Left cardiac atrium (tissue), 4 donors: ENCODE results near the gene HM13. TPM values are rescaled to one million over a fixed set of nuclear protein-coding genes. Genes with fewer than 3 reads are reported as not detected.

Source experiments
- ATAC-seq, 2 donors: fragments of 200-7000 bp; cut with Tn5 transposase; one replicate each; pipeline ENCODE4 v1.9.1; 2020; ENCODE audit warnings: mild to moderate bottlenecking in 2 of 2, moderate library complexity in 2 of 2
- DNase-seq: peaks from one replicate; pipeline ENCODE4 v3.0.0-alpha.2; 2020
- intact Hi-C, 2 donors: fragments of 100-400 bp; cut with DNase I; formaldehyde crosslinking; loops; one replicate each; pipeline versions ENCODE4 v1.14.1 to v1.15.1; 2022 to 2023
- total RNA-seq, 2 donors: library from RNA; stranded (reverse); fragmentation: NEBNext Ultra II Directional; extraction: Animal tissue kit (Norgen Biotek cat#: 25700); gene quantifications; one replicate each; pipeline ENCODE4 v1.2.1, GENCODE V29; 2021
- donor health status: DM: no; HTN: yes; CAD: no.
- donor health status: DM: no; HTN: yes; CAD: no; lungs with severe emphysema.
- donor health status: DM: yes; HTN: yes; CAD: no.
- donor health status: Dilated cardiomyopathy.

The HM13 gene
- total RNA-seq, 2 donors from 2014 or later: 64.9 to 88.9 TPM

- peak in 1 of 2 donors; percentile 69 for ATAC-seq
- intact Hi-C loops: loop anchor here in 1 of 2 donors (10.0 kb wide), 1 partner anchor 164 kb away; the partner anchor contains the start of gene BCL2L1
- DNase-seq: no peak
Measured at GRCh38 chr20:31560746-31561598, 46.7 kb downstream of the HM13 start.

- DNase-seq (no peak), ATAC-seq (no peak)
- intact Hi-C loops: loop anchor here in 1 of 2 donors (2.0 to 10.0 kb wide), 2 partner anchors 51 to 163 kb away; partner anchors contain the start of gene BCL2L1
Measured at GRCh38 chr20:31562241-31562640, 48.0 kb downstream of the HM13 start.

GRCh38 chr20:31564284-31564683 is 50.0 kb downstream of the HM13 start:
- ATAC-seq (no peak), DNase-seq (no peak)
- intact Hi-C loops: loop anchor here in 1 of 2 donors (10.0 kb wide), 1 partner anchor 161 kb away; the partner anchor contains the start of gene BCL2L1

GRCh38 chr20:31565699-31566318 is 51.6 kb downstream of the HM13 start:
- DNase-seq (no peak), ATAC-seq (no peak)
- intact Hi-C loops: loop anchor here in 1 of 2 donors (10.0 kb wide), 1 partner anchor 159 kb away; the partner anchor contains the start of gene BCL2L1

- intact Hi-C loops: loop anchor here in 1 of 2 donors (10.0 kb wide), 1 partner anchor 159 kb away; the partner anchor contains the start of gene BCL2L1
Measured at GRCh38 chr20:31566319-31566657, 52.0 kb downstream of the HM13 start.

GRCh38 chr20:31566658-31567379 is 52.6 kb downstream of the HM13 start:
- intact Hi-C loops: loop anchor here in 1 of 2 donors (10.0 kb wide), 1 partner anchor 158 kb away; the partner anchor contains the start of gene BCL2L1
- DNase-seq: no peak
- no peak for ATAC-seq

More at GRCh38 chr20:31566319-31566657, 52.0 kb downstream of the HM13 start:
- no peak for DNase-seq
- no peak for ATAC-seq

- no peak for ATAC-seq
- intact Hi-C loops: loop anchor here in 1 of 2 donors (10.0 kb wide), 1 partner anchor 157 kb away; the partner anchor contains the start of gene BCL2L1
- no peak for DNase-seq
Measured at GRCh38 chr20:31567380-31567720, 53.1 kb downstream of the HM13 start.

GRCh38 chr20:31568041-31568731 is 53.9 kb downstream of the HM13 start:
- intact Hi-C loops: loop anchor here in 1 of 2 donors (10.0 kb wide), 1 partner anchor 157 kb away; the partner anchor contains the start of gene BCL2L1
- DNase-seq: no peak
- ATAC-seq: peak in 1 of 2 donors; percentile 22

GRCh38 chr20:31568773-31569162 is 54.5 kb downstream of the HM13 start:
- DNase-seq (no peak), ATAC-seq (peak in 1 of 2 donors; percentile 0)
- intact Hi-C loops: loop anchor here in 1 of 2 donors (10.0 kb wide), 1 partner anchor 156 kb away; the partner anchor contains the start of gene BCL2L1

- DNase-seq: peak; percentile 60
- intact Hi-C loops: loop anchor here (2.0 to 10.0 kb wide), 3 partner anchors 43 to 155 kb away; partner anchors contain the start of gene BCL2L1 (in 1 of the 2)
- peak; percentile 0 to 2 for ATAC-seq
Measured at GRCh38 chr20:31569163-31570020, 55.1 kb downstream of the HM13 start.

- DNase-seq (no peak), ATAC-seq (no peak)
- intact Hi-C loops: loop anchor here (2.0 to 5.0 kb wide), 2 partner anchors 43 to 142 kb away; no protein-coding TSS in a partner anchor
Measured at GRCh38 chr20:31570021-31570463, 55.8 kb downstream of the HM13 start.

- ATAC-seq: no peak
- no peak for DNase-seq
- intact Hi-C loops: loop anchor here (2.0 to 5.0 kb wide), 2 partner anchors 42 to 141 kb away; no protein-coding TSS in a partner anchor
Measured at GRCh38 chr20:31570735-31571617, 56.7 kb downstream of the HM13 start.

GRCh38 chr20:31572042-31572700 is 57.9 kb downstream of the HM13 start:
- ATAC-seq: peak; percentile 7 to 23
- intact Hi-C loops: loop anchor here (2.0 to 5.0 kb wide), 2 partner anchors 33 to 140 kb away; partner anchors contain the start of gene ID1 (in 1 of the 2)
- DNase-seq: no peak

- intact Hi-C loops: loop anchor here (2.0 to 5.0 kb wide), 2 partner anchors 32 to 139 kb away; partner anchors contain the start of gene ID1 (in 1 of the 2)
- DNase-seq (peak; percentile 96), ATAC-seq (peak; percentile 88 to 92)
Measured at GRCh38 chr20:31572701-31573554, 58.7 kb downstream of the HM13 start.
